ENCODE measurements around the gene CTLA4. TPM values are rescaled to one million over a fixed set of nuclear protein-coding genes. Genes with fewer than 3 reads are reported as not detected.

Gene CTLA4
- total RNA-seq, 4 donors from 2014 or later: not detected

DNA sequence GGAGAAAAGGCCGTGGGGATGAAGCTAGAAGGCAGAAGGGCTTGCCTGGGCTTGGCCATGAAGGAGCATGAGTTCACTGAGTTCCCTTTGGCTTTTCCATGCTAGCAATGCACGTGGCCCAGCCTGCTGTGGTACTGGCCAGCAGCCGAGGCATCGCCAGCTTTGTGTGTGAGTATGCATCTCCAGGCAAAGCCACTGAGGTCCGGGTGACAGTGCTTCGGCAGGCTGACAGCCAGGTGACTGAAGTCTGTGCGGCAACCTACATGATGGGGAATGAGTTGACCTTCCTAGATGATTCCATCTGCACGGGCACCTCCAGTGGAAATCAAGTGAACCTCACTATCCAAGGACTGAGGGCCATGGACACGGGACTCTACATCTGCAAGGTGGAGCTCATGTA lies 2.9 kb downstream of the CTLA4 start:
- Histone ChIP-seq H3K9me3 (no peaks in the 10 kb centered on the region), H3K4me1 (no peaks in the 10 kb centered on the region), H3K27me3 (no peaks in the 10 kb centered on the region), H3K4me3 (no peak overlapping the region), H3K36me3 (no peaks in the 10 kb centered on the region), H3K27ac (no peak overlapping the region)
- no peak for TF ChIP-seq POLR2A (IDR thresholded peaks at IDR 0.05)
- ATAC-seq: no peak
- no peak for DNase-seq
- in situ Hi-C loops (cut with MboI; ENCODE audit: low sequenced_read_pairs in 4 of 4) (no loop called here), intact Hi-C loops (cut with DNase I; ENCODE audit: low total_unique reads) (no loop called here)

DNA sequence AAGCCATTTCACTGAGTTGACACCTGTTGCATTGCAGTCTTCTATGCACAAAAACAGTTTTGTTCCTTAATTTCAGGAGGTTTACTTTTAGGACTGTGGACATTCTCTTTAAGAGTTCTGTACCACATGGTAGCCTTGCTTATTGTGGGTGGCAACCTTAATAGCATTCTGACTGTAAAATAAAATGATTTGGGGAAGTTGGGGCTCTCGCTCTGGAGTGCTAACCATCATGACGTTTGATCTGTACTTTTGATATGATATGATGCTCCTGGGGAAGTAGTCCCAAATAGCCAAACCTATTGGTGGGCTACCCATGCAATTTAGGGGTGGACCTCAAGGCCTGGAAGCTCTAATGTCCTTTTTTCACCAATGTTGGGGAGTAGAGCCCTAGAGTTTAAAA lies 3.4 kb downstream of the CTLA4 start:
- Histone ChIP-seq H3K4me3 (no peak overlapping the region), H3K27ac (no peak overlapping the region), H3K4me1 (no peaks in the 10 kb centered on the region), H3K9me3 (no peaks in the 10 kb centered on the region), H3K36me3 (no peaks in the 10 kb centered on the region), H3K27me3 (no peaks in the 10 kb centered on the region)
- intact Hi-C loops (cut with DNase I; ENCODE audit: low total_unique reads) (no loop called here), in situ Hi-C loops (cut with MboI; ENCODE audit: low sequenced_read_pairs in 4 of 4) (no loop called here)
- no peak for TF ChIP-seq POLR2A (IDR thresholded peaks at IDR 0.05)
- TF ChIP-seq, protein P1, sequence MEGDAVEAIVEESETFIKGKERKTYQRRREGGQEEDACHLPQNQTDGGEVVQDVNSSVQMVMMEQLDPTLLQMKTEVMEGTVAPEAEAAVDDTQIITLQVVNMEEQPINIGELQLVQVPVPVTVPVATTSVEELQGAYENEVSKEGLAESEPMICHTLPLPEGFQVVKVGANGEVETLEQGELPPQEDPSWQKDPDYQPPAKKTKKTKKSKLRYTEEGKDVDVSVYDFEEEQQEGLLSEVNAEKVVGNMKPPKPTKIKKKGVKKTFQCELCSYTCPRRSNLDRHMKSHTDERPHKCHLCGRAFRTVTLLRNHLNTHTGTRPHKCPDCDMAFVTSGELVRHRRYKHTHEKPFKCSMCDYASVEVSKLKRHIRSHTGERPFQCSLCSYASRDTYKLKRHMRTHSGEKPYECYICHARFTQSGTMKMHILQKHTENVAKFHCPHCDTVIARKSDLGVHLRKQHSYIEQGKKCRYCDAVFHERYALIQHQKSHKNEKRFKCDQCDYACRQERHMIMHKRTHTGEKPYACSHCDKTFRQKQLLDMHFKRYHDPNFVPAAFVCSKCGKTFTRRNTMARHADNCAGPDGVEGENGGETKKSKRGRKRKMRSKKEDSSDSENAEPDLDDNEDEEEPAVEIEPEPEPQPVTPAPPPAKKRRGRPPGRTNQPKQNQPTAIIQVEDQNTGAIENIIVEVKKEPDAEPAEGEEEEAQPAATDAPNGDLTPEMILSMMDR (IDR thresholded peaks at IDR 0.05 in 4 of 5, conservative IDR thresholded peaks at IDR 0.05 in 1 of 5): no peak
- ATAC-seq (no peak), DNase-seq (no peak)

DNA sequence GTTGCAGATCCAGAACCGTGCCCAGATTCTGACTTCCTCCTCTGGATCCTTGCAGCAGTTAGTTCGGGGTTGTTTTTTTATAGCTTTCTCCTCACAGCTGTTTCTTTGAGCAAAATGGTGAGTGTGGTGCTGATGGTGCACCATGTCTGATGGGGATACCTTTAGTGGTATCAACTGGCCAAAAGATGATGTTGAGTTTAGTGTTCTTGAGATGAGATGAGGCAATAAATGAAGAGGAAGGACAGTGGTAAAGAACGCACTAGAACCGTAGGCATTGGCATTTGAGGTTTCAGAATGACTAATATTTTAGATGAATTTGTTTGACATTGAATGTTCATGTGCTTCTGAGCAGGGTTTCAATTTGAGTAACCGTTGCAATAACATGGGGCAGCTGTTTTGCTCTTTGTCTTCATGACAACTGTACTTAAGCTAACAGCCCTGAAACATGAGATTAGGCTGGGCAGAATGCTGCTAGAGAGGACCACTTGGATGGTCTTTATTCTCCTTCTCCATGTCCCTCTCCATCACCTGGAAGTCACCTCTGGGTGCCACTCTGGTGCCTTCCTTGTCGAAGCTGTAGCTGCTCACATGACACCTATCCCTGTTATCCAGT lies 3.9 kb downstream of the CTLA4 start:
- H3K27me3 ChIP-seq: no peaks in the 10 kb centered on the region
- H3K4me3 ChIP-seq: no peak overlapping the region
- no peak overlapping the region for H3K27ac ChIP-seq
- no peak for ATAC-seq
- no peak for TF ChIP-seq POLR2A (IDR thresholded peaks at IDR 0.05)
- TF ChIP-seq, protein P1 (IDR thresholded peaks at IDR 0.05 in 4 of 5, conservative IDR thresholded peaks at IDR 0.05 in 1 of 5): no peak
- H3K9me3 ChIP-seq: no peaks in the 10 kb centered on the region
- H3K36me3 ChIP-seq: no peaks in the 10 kb centered on the region
- in situ Hi-C loops (cut with MboI; ENCODE audit: low sequenced_read_pairs in 4 of 4) (no loop called here), intact Hi-C loops (cut with DNase I; ENCODE audit: low total_unique reads) (no loop called here)
- H3K4me1 ChIP-seq: no peaks in the 10 kb centered on the region
- no peak for DNase-seq

DNA sequence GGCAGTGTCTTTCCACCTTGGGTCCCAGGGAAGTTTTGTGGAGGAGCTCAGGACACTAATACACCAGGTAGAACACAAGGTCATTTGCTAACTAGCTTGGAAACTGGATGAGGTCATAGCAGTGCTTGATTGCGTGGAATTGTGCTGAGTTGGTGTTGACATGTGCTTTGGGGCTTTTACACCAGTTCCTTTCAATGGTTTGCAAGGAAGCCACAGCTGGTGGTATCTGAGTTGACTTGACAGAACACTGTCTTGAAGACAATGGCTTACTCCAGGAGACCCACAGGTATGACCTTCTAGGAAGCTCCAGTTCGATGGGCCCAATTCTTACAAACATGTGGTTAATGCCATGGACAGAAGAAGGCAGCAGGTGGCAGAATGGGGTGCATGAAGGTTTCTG lies 5.9 kb downstream of the CTLA4 start:
- no peaks in the 10 kb centered on the region for H3K27me3 ChIP-seq
- H3K4me3 ChIP-seq: no peak overlapping the region
- intact Hi-C loops (cut with DNase I; ENCODE audit: low total_unique reads): no loop called here
- TF ChIP-seq POLR2A (IDR thresholded peaks at IDR 0.05): no peak
- TF ChIP-seq, protein P1 (IDR thresholded peaks at IDR 0.05 in 4 of 5, conservative IDR thresholded peaks at IDR 0.05 in 1 of 5): no peak
- ATAC-seq: no peak
- H3K27ac ChIP-seq: no peak overlapping the region
- H3K9me3 ChIP-seq: no peaks in the 10 kb centered on the region
- H3K4me1 ChIP-seq: no peaks in the 10 kb centered on the region
- H3K36me3 ChIP-seq: no peaks in the 10 kb centered on the region
- DNase-seq: no peak
- in situ Hi-C loops (cut with MboI; ENCODE audit: low sequenced_read_pairs in 4 of 4): no loop called here

DNA sequence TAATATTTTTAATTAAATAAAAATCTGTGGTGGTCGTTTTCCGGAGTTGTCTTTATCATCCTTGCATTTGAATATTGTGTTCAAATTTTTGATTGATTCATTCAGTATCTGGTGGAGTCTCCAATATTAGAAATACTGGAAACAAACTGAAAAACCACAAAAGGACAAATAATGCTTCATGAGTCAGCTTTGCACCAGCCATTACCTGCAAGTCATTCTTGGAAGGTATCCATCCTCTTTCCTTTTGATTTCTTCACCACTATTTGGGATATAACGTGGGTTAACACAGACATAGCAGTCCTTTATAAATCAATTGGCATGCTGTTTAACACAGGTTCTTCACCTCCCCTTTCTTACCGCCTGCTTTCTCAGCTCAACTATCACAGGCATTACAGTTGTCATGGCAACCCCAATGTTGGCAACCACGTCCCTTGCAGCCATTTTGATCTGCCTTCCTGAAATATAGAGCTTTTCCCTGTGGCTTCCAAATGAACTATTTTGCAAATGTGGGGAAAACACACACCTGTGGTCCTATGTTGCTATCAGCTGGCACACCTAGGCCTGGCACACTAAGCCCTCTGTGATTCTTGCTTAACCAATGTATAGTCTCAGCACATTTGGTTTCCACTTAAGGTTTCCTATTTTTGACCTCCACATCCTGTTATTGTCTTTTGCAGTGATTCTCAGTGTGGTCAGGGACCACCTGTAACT lies 6.5 kb downstream of the CTLA4 start:
- in situ Hi-C loops (cut with MboI; ENCODE audit: low sequenced_read_pairs in 4 of 4) (no loop called here), intact Hi-C loops (cut with DNase I; ENCODE audit: low total_unique reads) (no loop called here)
- Histone ChIP-seq H3K9me3 (no peaks in the 10 kb centered on the region), H3K27ac (no peak overlapping the region), H3K27me3 (no peaks in the 10 kb centered on the region), H3K36me3 (no peaks in the 10 kb centered on the region), H3K4me1 (no peaks in the 10 kb centered on the region), H3K4me3 (no peak overlapping the region)
- no peak for DNase-seq
- ATAC-seq: no peak
- TF ChIP-seq POLR2A (IDR thresholded peaks at IDR 0.05): no peak
- TF ChIP-seq, protein P1 (IDR thresholded peaks at IDR 0.05 in 4 of 5, conservative IDR thresholded peaks at IDR 0.05 in 1 of 5): no peak

Measured in gastrocnemius medialis (tissue), 4 donors.